H9 (cell line): ENCODE data around the gene IMPDH2. TPM values are rescaled to one million over a fixed set of nuclear protein-coding genes. Genes with fewer than 3 reads are reported as not detected.

ENCODE experiments used
- DNase-seq: peaks from one replicate; pipeline ENCODE4 v3.0.0-alpha.2; 2017
- H2AFZ ChIP-seq: one replicate; pipeline ENCODE4 v1.6.1; 2013; ENCODE audit warnings: mild to moderate bottlenecking, low read length, control low read depth, moderate library complexity
- H2AK5ac ChIP-seq: 2 replicates; pipeline ENCODE4 v1.6.1; 2013; ENCODE audit warnings: low read length, control low read depth, mixed read lengths; ENCODE audit not compliant: insufficient read length
- H2BK120ac ChIP-seq: one replicate; pipeline ENCODE4 v1.6.1; 2013; ENCODE audit warnings: low read depth, mild to moderate bottlenecking, low read length, control low read depth, inconsistent platforms; ENCODE audit not compliant: poor library complexity, severe bottlenecking
- H2BK12ac ChIP-seq: 2 replicates; pipeline ENCODE4 v1.6.1; 2013; ENCODE audit warnings: low read length, control low read depth, mixed read lengths, low read depth; ENCODE audit not compliant: insufficient read length
- H2BK15ac ChIP-seq: 2 replicates; pipeline ENCODE4 v1.6.1; 2013; ENCODE audit warnings: low read depth, low read length, control low read depth
- H2BK20ac ChIP-seq: one replicate; pipeline ENCODE4 v1.6.1; 2013; ENCODE audit warnings: low read depth, mild to moderate bottlenecking, low read length, control low read depth, inconsistent platforms; ENCODE audit not compliant: poor library complexity, severe bottlenecking
- H2BK5ac ChIP-seq: 2 replicates; pipeline ENCODE4 v1.6.1; 2013; ENCODE audit warnings: low read length, control low read depth, mixed read lengths; ENCODE audit not compliant: insufficient read length
- H3K14ac ChIP-seq: 2 replicates; pipeline ENCODE4 v1.6.1; 2013; ENCODE audit warnings: low read length, control low read depth; ENCODE audit not compliant: insufficient read depth
- H3K18ac ChIP-seq: 2 replicates; pipeline ENCODE4 v1.6.1; 2013; ENCODE audit warnings: low read depth, mild to moderate bottlenecking, mixed read lengths, low read length, control low read depth; ENCODE audit not compliant: insufficient read length
- H3K23ac ChIP-seq: 2 replicates; pipeline ENCODE4 v1.6.1; 2013; ENCODE audit warnings: low read length, control low read depth, mixed read lengths, low read depth; ENCODE audit not compliant: insufficient read length
- H3K23me2 ChIP-seq: 2 replicates; pipeline ENCODE4 v1.6.1; 2013; ENCODE audit warnings: low read depth, mild to moderate bottlenecking, mixed read lengths, low read length, control low read depth; ENCODE audit not compliant: insufficient read length, poor library complexity, severe bottlenecking
- H3K27ac ChIP-seq: 2 replicates; pipeline ENCODE4 v1.5.1; 2013; ENCODE audit warnings: low read length, control low read depth, mixed read lengths, low read depth; ENCODE audit not compliant: insufficient read length
- H3K27me3 ChIP-seq: 2 replicates; pipeline ENCODE4 v1.6.1; 2013; ENCODE audit warnings: low read length, control low read depth, inconsistent platforms; ENCODE audit not compliant: insufficient read depth
- H3K4ac ChIP-seq: 2 replicates; pipeline ENCODE4 v1.6.1; 2013; ENCODE audit warnings: low read depth, mild to moderate bottlenecking, control low read depth, inconsistent platforms, low read length, moderate library complexity
- H3K4me1 ChIP-seq: 2 replicates; pipeline ENCODE4 v1.6.1; 2013; ENCODE audit warnings: low read length, control low read depth, inconsistent platforms; ENCODE audit not compliant: insufficient read depth
- H3K4me2 ChIP-seq: 2 replicates; pipeline ENCODE4 v1.6.1; 2013; ENCODE audit warnings: low read length, control low read depth, mixed read lengths; ENCODE audit not compliant: insufficient read length, insufficient read depth
- H3K56ac ChIP-seq: 2 replicates; pipeline ENCODE4 v1.6.1; 2013; ENCODE audit warnings: low read depth, mild to moderate bottlenecking, mixed read lengths, low read length, control low read depth; ENCODE audit not compliant: insufficient read length
- H3K79me1 ChIP-seq: 2 replicates; pipeline ENCODE4 v1.6.1; 2013; ENCODE audit warnings: low read depth, mild to moderate bottlenecking, moderate library complexity, low read length, control low read depth, inconsistent platforms; ENCODE audit not compliant: insufficient read depth, poor library complexity, severe bottlenecking
- H3K79me2 ChIP-seq: 2 replicates; pipeline ENCODE4 v1.6.1; 2013; ENCODE audit warnings: low read length, control low read depth, inconsistent platforms; ENCODE audit not compliant: insufficient read depth
- H3K9ac ChIP-seq: 2 replicates; pipeline ENCODE4 v1.6.1; 2013; ENCODE audit warnings: low read length, control low read depth, mixed read lengths; ENCODE audit not compliant: insufficient read length; ENCODE audit errors: extremely low read depth
- H3K9me3 ChIP-seq: one replicate; pipeline ENCODE4 v1.6.1; 2013; ENCODE audit warnings: low read depth, low read length, inconsistent platforms; ENCODE audit not compliant: control insufficient read depth
- H3T11ph ChIP-seq: one replicate; pipeline ENCODE4 v1.6.1; 2013; ENCODE audit warnings: mild to moderate bottlenecking, low read length, control low read depth, inconsistent platforms
- H4K20me1 ChIP-seq: one replicate; pipeline ENCODE4 v1.6.1; 2013; ENCODE audit not compliant: control insufficient read depth, insufficient read length, insufficient read depth
- H4K5ac ChIP-seq: 2 replicates; pipeline ENCODE4 v1.6.1; 2013; ENCODE audit warnings: low read depth, mild to moderate bottlenecking, mixed read lengths, low read length, control low read depth; ENCODE audit not compliant: insufficient read length
- H4K8ac ChIP-seq: replicated peaks from 2 replicates; pipeline ENCODE4 v1.6.1; 2013; ENCODE audit warnings: low read length, control low read depth, mixed read lengths, low read depth; ENCODE audit not compliant: insufficient read length
- H4K91ac ChIP-seq: 2 replicates; pipeline ENCODE4 v1.6.1; 2013; ENCODE audit warnings: low read depth, mild to moderate bottlenecking, moderate library complexity, mixed read lengths, low read length, control low read depth; ENCODE audit not compliant: insufficient read length
- H3K27ac Mint-ChIP-seq, 3 experiments: 2 replicates in 2 of 3; 3 replicates in 1 of 3; pipeline ENCODE4 v1.8.0; 2020 to 2021; ENCODE audit warnings: mixed read lengths in 3 of 3, mild to moderate bottlenecking in 1 of 3, moderate library complexity in 1 of 3
- H3K27me3 Mint-ChIP-seq: 2 replicates; pipeline ENCODE4 v1.8.0; 2021; ENCODE audit warnings: low read depth, mild to moderate bottlenecking, moderate library complexity, mixed read lengths
- H3K36me3 Mint-ChIP-seq, 3 experiments: 2 replicates in 2 of 3; 3 replicates in 1 of 3; pipeline ENCODE4 v1.8.0; 2020 to 2021; ENCODE audit warnings: low read depth in 3 of 3, mixed read lengths in 3 of 3; ENCODE audit not compliant: insufficient read depth in 1 of 3
- H3K4me1 Mint-ChIP-seq, 2 experiments: 2 replicates each; pipeline ENCODE4 v1.8.0; 2020; ENCODE audit warnings: mixed read lengths in 2 of 2
- H3K4me3 Mint-ChIP-seq, 2 experiments: 2 replicates in 1 of 2; 3 replicates in 1 of 2; pipeline ENCODE4 v1.8.0; 2020 to 2021; ENCODE audit warnings: mild to moderate bottlenecking in 2 of 2, mixed read lengths in 2 of 2, moderate library complexity in 1 of 2
- H3K9me3 Mint-ChIP-seq, 2 experiments: 2 replicates in 1 of 2; 3 replicates in 1 of 2; pipeline ENCODE4 v1.8.0; 2020; ENCODE audit warnings: mild to moderate bottlenecking in 2 of 2, mixed read lengths in 2 of 2, moderate library complexity in 1 of 2
- WGBS: extraction: QIAGEN DNeasy Blood & Tissue Kit; methylation state at CpG from one replicate; pipeline ENCODE4 v1.1.7; 2013; ENCODE audit warnings: missing lambda C conversion rate, low lambda C conversion rate, mixed read lengths; ENCODE audit not compliant: insufficient read length; ENCODE audit errors: extremely low coverage; 5-methylcytosine and 5-hydroxymethylcytosine counted together
- total RNA-seq: library from RNA; stranded (reverse); gene quantifications from 2 replicates; pipeline ENCODE4 v1.2.1, GENCODE V29; 2021
- TF ChIP-seq, protein P1 (sequence below): fragments of 200-600 bp; sonication (generic); conservative IDR thresholded peaks from 3 replicates; pipeline ENCODE4 v1.8.0; 2021; ENCODE audit warnings: antibody characterized with exemption, mild to moderate bottlenecking

The IMPDH2 gene
- total RNA-seq, 1 experiment from 2014 or later: 408 TPM

DNA sequence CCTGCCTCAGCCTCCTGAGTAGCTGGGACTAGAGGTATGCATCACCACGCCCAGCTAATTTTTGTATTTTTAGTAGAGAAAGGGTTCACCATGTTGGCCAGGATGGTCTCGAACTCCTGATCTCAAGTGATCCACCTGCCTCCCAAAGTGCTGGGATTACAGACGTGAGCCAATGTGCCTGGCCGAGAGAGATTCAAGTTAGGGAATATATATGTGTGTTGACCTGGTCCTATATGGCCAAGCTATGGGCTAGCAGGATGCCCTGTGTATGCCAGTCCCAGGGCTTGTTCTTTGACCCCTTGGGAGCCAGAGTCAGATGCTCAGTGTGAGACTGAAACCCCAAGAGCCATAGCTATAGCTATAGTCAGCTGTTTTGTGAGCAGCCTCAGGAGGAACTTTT lies 5.4 kb downstream of the IMPDH2 start:
- H2AK5ac ChIP-seq: no peak overlapping the region
- H2AFZ ChIP-seq: no peak overlapping the region
- H4K91ac ChIP-seq: no peak overlapping the region
- H2BK12ac ChIP-seq: no peak overlapping the region
- Mint-ChIP-seq H3K27me3 (no peaks in the 10 kb centered on the region; the same call in 1 of the 2 replicates), H3K4me1 (peaks cover 28 to 36% of the 10 kb centered on the region in 2 experiments), H3K9me3 (no peaks in the 10 kb centered on the region), H3K27ac (peak overlapping the region in 1 of 3 experiments; percentile 44; a peak in 2 of 7 replicates), H3K4me3 (peak overlapping the region; percentile 91 to 95), H3K36me3 (peaks cover 52 to 62% (median 62%) of the 10 kb centered on the region in 3 experiments)
- H3K27me3 ChIP-seq: no peaks in the 10 kb centered on the region
- H2BK20ac ChIP-seq: no peak overlapping the region
- peaks cover 7% of the 10 kb centered on the region for H4K20me1 ChIP-seq
- no peaks in the 10 kb centered on the region for H3K79me2 ChIP-seq
- no peak overlapping the region for H4K8ac ChIP-seq
- no CpG with 5 or more reads among the region's 4 CpGs for WGBS
- no peaks in the 10 kb centered on the region for H3K4me1 ChIP-seq
- no peak overlapping the region for H3K27ac ChIP-seq
- no peak overlapping the region for H3K4me2 ChIP-seq
- DNase-seq: no peak
- H3K9ac ChIP-seq: no peak overlapping the region
- H3T11ph ChIP-seq: no peak overlapping the region
- H3K79me1 ChIP-seq: no peaks in the 10 kb centered on the region
- no peak overlapping the region for H3K23ac ChIP-seq
- H2BK120ac ChIP-seq: no peak overlapping the region
- no peak overlapping the region for H3K18ac ChIP-seq
- H3K23me2 ChIP-seq: peaks cover 19% of the 10 kb centered on the region
- H2BK5ac ChIP-seq: no peak overlapping the region
- no peak overlapping the region for H2BK15ac ChIP-seq
- TF ChIP-seq, protein P1, sequence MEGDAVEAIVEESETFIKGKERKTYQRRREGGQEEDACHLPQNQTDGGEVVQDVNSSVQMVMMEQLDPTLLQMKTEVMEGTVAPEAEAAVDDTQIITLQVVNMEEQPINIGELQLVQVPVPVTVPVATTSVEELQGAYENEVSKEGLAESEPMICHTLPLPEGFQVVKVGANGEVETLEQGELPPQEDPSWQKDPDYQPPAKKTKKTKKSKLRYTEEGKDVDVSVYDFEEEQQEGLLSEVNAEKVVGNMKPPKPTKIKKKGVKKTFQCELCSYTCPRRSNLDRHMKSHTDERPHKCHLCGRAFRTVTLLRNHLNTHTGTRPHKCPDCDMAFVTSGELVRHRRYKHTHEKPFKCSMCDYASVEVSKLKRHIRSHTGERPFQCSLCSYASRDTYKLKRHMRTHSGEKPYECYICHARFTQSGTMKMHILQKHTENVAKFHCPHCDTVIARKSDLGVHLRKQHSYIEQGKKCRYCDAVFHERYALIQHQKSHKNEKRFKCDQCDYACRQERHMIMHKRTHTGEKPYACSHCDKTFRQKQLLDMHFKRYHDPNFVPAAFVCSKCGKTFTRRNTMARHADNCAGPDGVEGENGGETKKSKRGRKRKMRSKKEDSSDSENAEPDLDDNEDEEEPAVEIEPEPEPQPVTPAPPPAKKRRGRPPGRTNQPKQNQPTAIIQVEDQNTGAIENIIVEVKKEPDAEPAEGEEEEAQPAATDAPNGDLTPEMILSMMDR: no peak
- no peak overlapping the region for H3K4ac ChIP-seq
- H4K5ac ChIP-seq: no peak overlapping the region
- H3K56ac ChIP-seq: no peak overlapping the region
- no peak overlapping the region for H3K14ac ChIP-seq
- H3K9me3 ChIP-seq: no peaks in the 10 kb centered on the region
